A549 (cell line): Measurements from ENCODE around the gene ASPSCR1. TPM values are rescaled to one million over a fixed set of nuclear protein-coding genes. Genes with fewer than 3 reads are reported as not detected.
A peak's percentile ranks its signal among the peaks of the same experiment; 100 is the strongest.

Source experiments
- ATAC-seq, 2 experiments: fragments of 200-7000 bp in 1 of 2; fragments of >200 bp in 1 of 2; cut with Nextera tagmentation in 1 of 2; cut with Tn5 transposase in 1 of 2; 3 replicates each; pipeline versions ENCODE4 v1.8.0 to v1.9.1; 2018 to 2020; ENCODE audit warnings: mild to moderate bottlenecking in 1 of 2, moderate library complexity in 1 of 2
- CTCF ChIA-PET: fragments of 300-600 bp; sonication (Branson Sonifier 250); formaldehyde crosslinking; extraction: SDS; loops from one replicate; lab custom pipeline; 2021; ENCODE audit warnings: antibody characterized with exemption, inconsistent platforms; lab: Yijun Ruan, JAX
- POLR2A ChIA-PET: fragments of 350-600 bp; formaldehyde crosslinking; extraction: SDS; loops from one replicate; lab custom pipeline; 2021; ENCODE audit warnings: antibody characterized with exemption, inconsistent platforms; lab: Yijun Ruan, JAX
- DNase-seq, 2 experiments: peaks; one replicate each; pipeline versions ENCODE4 v3.0.0 to v3.0.0-alpha.2; 2011 to 2016; ENCODE audit warnings: low read depth in 1 of 2, low spot score in 1 of 2
- FAIRE-seq: peaks from 2 replicates; lab custom pipeline; 2011; peaks lifted over from hg19 to GRCh38; lab: Jason Lieb, UNC
- H3K27ac ChIP-seq, 2 experiments: fragments of >200 bp; sonication (Bioruptor Twin); formaldehyde crosslinking; 3 replicates each; pipeline ENCODE4 v1.5.1; 2016 to 2017
- H3K4me1 ChIP-seq: fragments of >200 bp; sonication (Bioruptor Twin); formaldehyde crosslinking; 3 replicates; pipeline ENCODE4 v1.6.1; 2016
- H3K4me2 ChIP-seq: fragments of >200 bp; sonication (Bioruptor Twin); formaldehyde crosslinking; 3 replicates; pipeline ENCODE4 v1.6.1; 2016
- H3K4me3 ChIP-seq: fragments of >200 bp; sonication (Bioruptor Twin); formaldehyde crosslinking; 3 replicates; pipeline ENCODE4 v1.5.1; 2016
- H3K9me3 ChIP-seq: fragments of >200 bp; sonication (Bioruptor Twin); formaldehyde crosslinking; 3 replicates; pipeline ENCODE4 v1.6.1; 2016
- CBX8 ChIP-seq: fragments of 200-600 bp; sonication (generic); IDR thresholded peaks from 2 replicates; pipeline ENCODE4 v1.6.1; 2016
- CHD2 ChIP-seq: fragments of 150-350 bp; IDR thresholded peaks from 2 replicates; pipeline ENCODE4 v1.6.1; 2014; ENCODE audit warnings: low read length; ENCODE audit not compliant: partially characterized antibody
- CHD4 ChIP-seq: fragments of 200-600 bp; sonication (generic); IDR thresholded peaks from 2 replicates; pipeline ENCODE4 v1.6.1; 2016; ENCODE audit warnings: antibody characterized with exemption, mild to moderate bottlenecking, borderline replicate concordance
- EHMT2 ChIP-seq: fragments of 200-600 bp; sonication (generic); IDR thresholded peaks from 2 replicates; pipeline ENCODE4 v1.6.1; 2016; ENCODE audit warnings: antibody characterized with exemption, low read depth, mild to moderate bottlenecking, moderate library complexity
- GATA3 ChIP-seq: IDR thresholded peaks from 2 replicates; pipeline ENCODE4 v1.6.1; 2012; ENCODE audit warnings: borderline replicate concordance
- HDAC2 ChIP-seq: fragments of 200-600 bp; sonication (generic); IDR thresholded peaks from 2 replicates; pipeline ENCODE4 v1.6.1; 2016
- HOXA7 ChIP-seq: fragments of 250-450 bp; sonication (Bioruptor Pico); IDR thresholded peaks from 2 replicates; pipeline ENCODE4 v1.5.0; 2020; ENCODE audit warnings: mild to moderate bottlenecking, moderate library complexity
- JUN ChIP-seq, 2 experiments: fragments of >200 bp; sonication (Bioruptor Twin); formaldehyde crosslinking; IDR thresholded peaks; 2 replicates in 1 of 2; 3 replicates in 1 of 2; pipeline ENCODE4 v1.6.1; 2016 to 2017
- KDM5A ChIP-seq: fragments of 200-600 bp; sonication (generic); IDR thresholded peaks from 2 replicates; pipeline ENCODE4 v1.6.1; 2016; ENCODE audit warnings: antibody characterized with exemption, mild to moderate bottlenecking
- MAFK ChIP-seq: fragments of 450-650 bp; IDR thresholded peaks from 2 replicates; pipeline ENCODE4 v1.6.1; 2014; ENCODE audit not compliant: partially characterized antibody
- NPAS2 ChIP-seq: fragments of 250-450 bp; sonication (Bioruptor Pico); IDR thresholded peaks from 2 replicates; pipeline ENCODE4 v1.8.0; 2022; ENCODE audit warnings: mild to moderate bottlenecking, moderate library complexity, borderline replicate concordance
- NR3C1 ChIP-seq: fragments of >200 bp; sonication (Bioruptor Twin); formaldehyde crosslinking; IDR thresholded peaks from 3 replicates; pipeline ENCODE4 v1.6.1; 2017
- RNF2 ChIP-seq: fragments of 200-600 bp; sonication (generic); IDR thresholded peaks from 2 replicates; pipeline ENCODE4 v1.6.1; 2016; ENCODE audit warnings: low read depth, mild to moderate bottlenecking, antibody characterized with exemption, moderate library complexity, borderline replicate concordance
- TFCP2L1 ChIP-seq: fragments of 250-450 bp; sonication (Bioruptor Pico); IDR thresholded peaks from 2 replicates; pipeline ENCODE4 v1.5.0; 2021; ENCODE audit warnings: mild to moderate bottlenecking
- TP53 ChIP-seq: fragments of 250-450 bp; sonication (Bioruptor Pico); IDR thresholded peaks from 2 replicates; pipeline ENCODE4 v1.5.0; 2021; ENCODE audit warnings: mild to moderate bottlenecking, moderate library complexity
- ZC3H11A ChIP-seq: fragments of 450-650 bp; IDR thresholded peaks from 2 replicates; pipeline ENCODE4 v1.6.1; 2014; ENCODE audit warnings: antibody characterized with exemption, mild to moderate bottlenecking
- WGBS: methylation state at CpG from one replicate; pipeline ENCODE4 v1.1.6; 2017; ENCODE audit errors: missing lambda C conversion rate; 5-methylcytosine and 5-hydroxymethylcytosine counted together
- polyA plus RNA-seq, 4 experiments: library from polyadenylated mRNA; depleted of rRNA in 3 of 4; stranded (reverse); fragments of >200 nt; fragmentation: RNase III in 1 of 4; extraction: RNeasy Plus Mini Kit Qiagen cat#74134 plus additional on column Dnase treatment in 1 of 4; gene quantifications; 2 replicates in 3 of 4; 3 replicates in 1 of 4; pipeline ENCODE4 v1.2.3, GENCODE V29; 2011 to 2017
- TF ChIP-seq, protein P1 (sequence below): fragments of 200-600 bp; sonication (generic); IDR thresholded peaks from 2 replicates; pipeline ENCODE4 v1.6.1; 2016; ENCODE audit warnings: antibody characterized with exemption, mild to moderate bottlenecking, moderate library complexity
- TF ChIP-seq, protein P2 (sequence below): IDR thresholded peaks from 2 replicates; pipeline ENCODE4 v1.6.1; 2012; ENCODE audit warnings: low read depth, borderline replicate concordance
- TF ChIP-seq, protein P3 (sequence below): fragments of 250-450 bp; sonication (Bioruptor Pico); IDR thresholded peaks from 2 replicates; pipeline ENCODE4 v1.5.0; 2020; ENCODE audit warnings: low read depth, mild to moderate bottlenecking, moderate library complexity
- TF ChIP-seq, protein P4 (sequence below): fragments of >200 bp; sonication (Bioruptor Twin); formaldehyde crosslinking; IDR thresholded peaks from 2 replicates; pipeline ENCODE4 v1.6.1; 2016

Gene ASPSCR1
- polyA plus RNA-seq, 2 of the 4 experiments (the other 2 are of a cell fraction), result 12.3 to 25.7 TPM

DNA sequence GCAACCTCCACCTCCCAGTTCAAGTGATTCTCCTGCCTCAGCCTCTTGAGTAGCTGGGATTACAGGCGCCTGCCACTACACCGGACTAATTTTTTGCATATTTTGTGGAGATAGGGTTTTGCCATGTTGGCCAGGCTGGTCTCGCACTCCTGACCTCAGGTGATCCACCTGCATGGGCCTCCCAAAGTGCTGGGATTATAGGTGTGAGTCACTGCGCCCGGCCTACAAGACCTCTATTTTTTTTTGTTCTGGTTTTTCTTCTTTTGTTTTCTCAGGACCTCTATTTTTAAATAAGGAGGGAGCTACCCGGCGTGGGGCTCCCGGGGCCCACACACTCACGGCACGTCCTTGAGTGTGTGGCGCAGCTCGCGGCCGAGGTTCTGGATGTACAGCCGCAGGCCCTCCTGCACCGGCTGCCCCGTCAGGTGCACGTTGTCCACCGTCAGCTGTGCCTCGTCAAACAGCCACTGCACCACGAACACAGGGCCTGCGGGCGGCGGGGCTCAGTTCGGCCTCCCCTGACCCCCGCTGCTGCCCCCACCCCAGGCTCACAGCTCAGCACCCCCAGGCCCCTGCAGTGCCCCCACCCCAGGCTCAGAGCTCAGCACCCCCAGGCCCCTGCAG lies 22.3 kb upstream of the ASPSCR1 start (continued):
- TF ChIP-seq, protein P1, sequence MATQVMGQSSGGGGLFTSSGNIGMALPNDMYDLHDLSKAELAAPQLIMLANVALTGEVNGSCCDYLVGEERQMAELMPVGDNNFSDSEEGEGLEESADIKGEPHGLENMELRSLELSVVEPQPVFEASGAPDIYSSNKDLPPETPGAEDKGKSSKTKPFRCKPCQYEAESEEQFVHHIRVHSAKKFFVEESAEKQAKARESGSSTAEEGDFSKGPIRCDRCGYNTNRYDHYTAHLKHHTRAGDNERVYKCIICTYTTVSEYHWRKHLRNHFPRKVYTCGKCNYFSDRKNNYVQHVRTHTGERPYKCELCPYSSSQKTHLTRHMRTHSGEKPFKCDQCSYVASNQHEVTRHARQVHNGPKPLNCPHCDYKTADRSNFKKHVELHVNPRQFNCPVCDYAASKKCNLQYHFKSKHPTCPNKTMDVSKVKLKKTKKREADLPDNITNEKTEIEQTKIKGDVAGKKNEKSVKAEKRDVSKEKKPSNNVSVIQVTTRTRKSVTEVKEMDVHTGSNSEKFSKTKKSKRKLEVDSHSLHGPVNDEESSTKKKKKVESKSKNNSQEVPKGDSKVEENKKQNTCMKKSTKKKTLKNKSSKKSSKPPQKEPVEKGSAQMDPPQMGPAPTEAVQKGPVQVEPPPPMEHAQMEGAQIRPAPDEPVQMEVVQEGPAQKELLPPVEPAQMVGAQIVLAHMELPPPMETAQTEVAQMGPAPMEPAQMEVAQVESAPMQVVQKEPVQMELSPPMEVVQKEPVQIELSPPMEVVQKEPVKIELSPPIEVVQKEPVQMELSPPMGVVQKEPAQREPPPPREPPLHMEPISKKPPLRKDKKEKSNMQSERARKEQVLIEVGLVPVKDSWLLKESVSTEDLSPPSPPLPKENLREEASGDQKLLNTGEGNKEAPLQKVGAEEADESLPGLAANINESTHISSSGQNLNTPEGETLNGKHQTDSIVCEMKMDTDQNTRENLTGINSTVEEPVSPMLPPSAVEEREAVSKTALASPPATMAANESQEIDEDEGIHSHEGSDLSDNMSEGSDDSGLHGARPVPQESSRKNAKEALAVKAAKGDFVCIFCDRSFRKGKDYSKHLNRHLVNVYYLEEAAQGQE, result no peak
- TF ChIP-seq TFCP2L1 (CRISPR knock-in tag) (no peak), CHD4 (no peak), HOXA7 (CRISPR knock-in tag) (no peak)
- TF ChIP-seq, protein P2, sequence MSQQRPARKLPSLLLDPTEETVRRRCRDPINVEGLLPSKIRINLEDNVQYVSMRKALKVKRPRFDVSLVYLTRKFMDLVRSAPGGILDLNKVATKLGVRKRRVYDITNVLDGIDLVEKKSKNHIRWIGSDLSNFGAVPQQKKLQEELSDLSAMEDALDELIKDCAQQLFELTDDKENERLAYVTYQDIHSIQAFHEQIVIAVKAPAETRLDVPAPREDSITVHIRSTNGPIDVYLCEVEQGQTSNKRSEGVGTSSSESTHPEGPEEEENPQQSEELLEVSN, result no peak

DNA sequence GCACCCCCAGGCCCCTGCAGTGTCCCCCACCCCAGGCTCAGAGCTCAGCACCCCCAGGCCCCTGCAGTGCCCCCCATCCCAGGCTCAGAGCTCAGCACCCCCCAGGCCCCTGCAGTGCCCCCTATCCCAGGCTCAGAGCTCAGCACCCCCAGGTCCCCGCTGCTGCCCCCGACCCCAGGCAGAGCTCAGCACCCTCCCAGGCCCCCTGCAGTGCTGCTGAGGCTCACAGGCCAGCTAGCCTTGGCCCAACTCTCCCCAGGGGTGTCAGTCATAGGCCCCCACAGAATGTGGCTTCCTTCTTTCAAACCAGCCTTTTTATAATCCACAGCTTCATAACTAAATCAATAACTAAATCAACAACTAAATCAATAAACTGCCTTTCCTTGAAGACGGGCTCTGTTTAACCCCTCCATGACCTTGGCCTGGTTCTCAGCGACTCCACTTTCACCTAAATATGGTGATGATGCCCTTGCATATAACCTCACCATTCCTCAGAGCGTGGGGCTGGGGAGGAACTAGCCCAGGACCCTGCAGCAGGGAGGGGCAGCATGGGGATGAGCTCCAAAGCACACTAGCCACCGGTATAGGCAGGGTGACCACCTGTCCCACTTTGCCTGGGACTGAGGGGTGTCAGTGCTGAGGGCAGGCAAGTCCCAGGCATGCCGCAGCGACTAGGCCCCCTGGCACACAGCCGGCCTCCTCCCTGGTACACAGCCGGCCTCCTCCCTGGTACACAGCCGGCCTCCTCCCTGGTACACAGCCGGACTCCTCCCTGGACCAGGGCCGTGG lies 21.5 kb upstream of the ASPSCR1 start:
- ATAC-seq, result no peak
- ChIA-PET POLR2A (interaction anchor here (1.2 kb wide), 1 partner anchor 66 kb away, joined by 4 read pairs; the partner anchor contains the start of gene CENPX), CTCF (interaction anchor here (0.6 to 17.3 kb wide), 12 partner anchors 13 to 250 kb away, joined by 3 to 170 read pairs (median 3); partner anchors contain the start of genes CENPX, DCXR, LRRC45 and MAFG)
- H3K4me2 ChIP-seq, result no peak overlapping the region
- DNase-seq, result no peak
- TF ChIP-seq NPAS2 (CRISPR knock-in tag) (no peak), KDM5A (no peak), GATA3 (no peak), EHMT2 (no peak), JUN (IDR thresholded peaks at IDR 0.05) (no peak), CHD4 (no peak), NR3C1 (no peak), HDAC2 (no peak)
- TF ChIP-seq, protein P3, sequence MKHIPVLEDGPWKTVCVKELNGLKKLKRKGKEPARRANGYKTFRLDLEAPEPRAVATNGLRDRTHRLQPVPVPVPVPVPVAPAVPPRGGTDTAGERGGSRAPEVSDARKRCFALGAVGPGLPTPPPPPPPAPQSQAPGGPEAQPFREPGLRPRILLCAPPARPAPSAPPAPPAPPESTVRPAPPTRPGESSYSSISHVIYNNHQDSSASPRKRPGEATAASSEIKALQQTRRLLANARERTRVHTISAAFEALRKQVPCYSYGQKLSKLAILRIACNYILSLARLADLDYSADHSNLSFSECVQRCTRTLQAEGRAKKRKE (CRISPR knock-in tag), result no peak
- no peaks in the 10 kb centered on the region; the same call in 2 of the 3 replicates for H3K9me3 ChIP-seq
- 73% methylated on average over 8 of the region's 13 CpGs for WGBS
- H3K4me1 ChIP-seq, result peaks cover 15% of the 10 kb centered on the region; the same call in 1 of the 3 replicates
- peak overlapping the region in 1 of 2 experiments; percentile 8; a peak in 1 of 6 replicates for H3K27ac ChIP-seq
- FAIRE-seq, result no peak
- H3K4me3 ChIP-seq, result no peak overlapping the region

DNA sequence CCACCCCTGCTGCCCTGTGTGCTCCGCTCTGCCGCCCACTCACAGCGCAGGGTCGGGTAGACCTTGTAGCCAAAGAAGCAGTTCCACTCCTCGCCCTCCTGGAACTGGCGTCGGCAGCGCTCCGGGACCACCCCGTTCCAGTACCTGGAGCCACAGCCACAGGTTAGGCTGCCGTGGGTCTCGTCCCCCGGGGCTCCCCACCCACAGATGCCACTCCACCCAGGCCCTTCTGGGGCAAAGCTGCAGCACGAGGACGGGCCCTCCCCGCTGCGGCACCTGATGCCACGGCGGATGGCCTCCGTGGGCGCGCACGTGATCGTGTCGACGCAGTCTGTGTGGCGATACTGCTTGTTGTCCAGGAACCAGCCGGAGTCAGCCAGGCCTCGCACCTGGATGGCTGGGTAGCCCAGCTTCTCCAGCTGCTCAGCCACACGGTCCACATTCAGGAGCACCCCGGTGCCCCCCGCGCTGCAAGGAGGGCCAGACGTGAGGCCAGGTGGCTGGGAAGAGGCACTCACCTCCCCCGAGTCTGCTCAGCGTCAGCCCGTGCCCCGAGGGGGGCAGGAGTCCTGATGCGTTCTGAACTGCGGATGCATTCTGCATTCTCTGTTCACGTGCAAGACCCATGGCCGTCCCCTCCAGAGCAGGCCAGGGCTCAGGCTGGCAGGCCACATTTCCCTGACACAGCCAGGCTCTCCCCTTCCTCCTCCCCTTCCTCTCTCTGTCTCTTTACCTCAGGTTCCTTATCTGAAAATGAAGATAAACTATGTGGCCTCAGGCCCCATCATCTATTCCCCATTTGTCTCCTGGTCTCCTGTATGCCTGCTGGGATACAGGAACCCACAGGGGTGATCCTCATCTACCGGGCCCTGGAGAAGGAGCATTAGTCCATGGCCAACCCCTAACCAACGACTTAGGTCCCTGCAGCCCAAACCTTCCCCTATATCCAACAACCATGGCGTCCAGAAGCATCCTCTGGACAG lies 20.5 kb upstream of the ASPSCR1 start:
- ATAC-seq, result no peak
- no peak for FAIRE-seq
- no peak for DNase-seq
- TF ChIP-seq HOXA7 (CRISPR knock-in tag) (no peak), RNF2 (no peak), MAFK (no peak), TP53 (CRISPR knock-in tag) (no peak), ZC3H11A (no peak), CBX8 (no peak), CHD2 (no peak)
- TF ChIP-seq, protein P4, sequence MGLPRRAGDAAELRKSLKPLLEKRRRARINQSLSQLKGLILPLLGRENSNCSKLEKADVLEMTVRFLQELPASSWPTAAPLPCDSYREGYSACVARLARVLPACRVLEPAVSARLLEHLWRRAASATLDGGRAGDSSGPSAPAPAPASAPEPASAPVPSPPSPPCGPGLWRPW, result no peak
- no peak overlapping the region for H3K4me2 ChIP-seq
- WGBS, result 87% methylated on average over 45 of the region's 45 CpGs
- H3K27ac ChIP-seq, result no peak overlapping the region; a peak in 1 of 6 replicates
- H3K4me3 ChIP-seq, result no peak overlapping the region
- no peaks in the 10 kb centered on the region; the same call in 2 of the 3 replicates for H3K9me3 ChIP-seq
- POLR2A ChIA-PET, result no interaction called here
- peaks cover 19% of the 10 kb centered on the region; the same call in 1 of the 3 replicates for H3K4me1 ChIP-seq
- CTCF ChIA-PET, result interaction anchor here (0.8 to 17.3 kb wide), 7 partner anchors 8 to 135 kb away, joined by 3 to 170 read pairs (median 4); partner anchors contain the start of genes CENPX, LRRC45 and RAC3
